Lung (tissue), 12 donors: ENCODE data around the gene SEMA4D. TPM values are rescaled to one million over a fixed set of nuclear protein-coding genes. Genes with fewer than 3 reads are reported as not detected.

Experiments used
- ATAC-seq: fragments of 200-7000 bp; cut with Tn5 transposase; one replicate; pipeline ENCODE4 v1.9.1; 2020; ENCODE audit warnings: moderate number of reproducible peaks; ENCODE audit not compliant: insufficient read depth, low FRiP score
- DNase-seq, 3 donors: peaks; one replicate each; pipeline ENCODE4 v3.0.0-alpha.2; 2013 to 2017
- H3K27ac ChIP-seq, 2 donors: one replicate each; pipeline ENCODE4 v1.5.1; 2013; ENCODE audit warnings: mild to moderate bottlenecking in 2 of 2, moderate library complexity in 2 of 2, control low read depth in 1 of 2, inconsistent platforms in 1 of 2, low read depth in 1 of 2, low read length in 1 of 2
- H3K27me3 ChIP-seq, 3 donors: one replicate each; pipeline ENCODE4 v1.5.1; 2013; ENCODE audit warnings: low read length in 2 of 3; ENCODE audit not compliant: control insufficient read depth in 3 of 3, insufficient read depth in 3 of 3
- H3K36me3 ChIP-seq, 4 donors: one replicate each; pipeline ENCODE4 v1.5.1; 2013; ENCODE audit warnings: low read length in 4 of 4, mild to moderate bottlenecking in 1 of 4, moderate library complexity in 1 of 4; ENCODE audit not compliant: control insufficient read depth in 4 of 4, insufficient read depth in 4 of 4
- H3K4me1 ChIP-seq, 5 donors: one replicate each; pipeline ENCODE4 v1.5.1; 2013; ENCODE audit warnings: low read length in 5 of 5, mild to moderate bottlenecking in 2 of 5, moderate library complexity in 1 of 5; ENCODE audit not compliant: control insufficient read depth in 5 of 5, insufficient read depth in 5 of 5
- H3K4me3 ChIP-seq: one replicate; pipeline ENCODE4 v1.5.1; 2013; ENCODE audit warnings: mild to moderate bottlenecking, control low read depth, moderate library complexity
- H3K9ac ChIP-seq, 2 donors: one replicate each; pipeline ENCODE4 v1.5.1; 2013; ENCODE audit warnings: low read length in 2 of 2, control low read depth in 1 of 2; ENCODE audit not compliant: insufficient read depth in 1 of 2
- H3K9me3 ChIP-seq, 4 donors: one replicate each; pipeline ENCODE4 v1.5.1; 2013; ENCODE audit warnings: low read length in 3 of 4, mild to moderate bottlenecking in 1 of 4, moderate library complexity in 1 of 4; ENCODE audit not compliant: control insufficient read depth in 4 of 4, insufficient read depth in 3 of 4
- CTCF ChIP-seq: IDR thresholded peaks from 2 replicates; pipeline ENCODE4 v1.5.1; 2012; ENCODE audit warnings: mild to moderate bottlenecking; ENCODE audit errors: control extremely low read depth, extremely low read depth
- WGBS, 2 donors: extraction: QIAGEN DNeasy Blood & Tissue Kit; methylation state at CpG; one replicate each; pipeline ENCODE4 v1.1.7; 2013; 5-methylcytosine and 5-hydroxymethylcytosine counted together
- polyA plus RNA-seq, 2 donors: library from polyadenylated mRNA; stranded (reverse); fragments of 200-250 nt; gene quantifications; one replicate each; pipeline ENCODE4 v1.2.1, GENCODE V29; 2013
- total RNA-seq, 2 donors: library from RNA; depleted of rRNA in 1 of 2; stranded (reverse); fragments of >200 nt in 1 of 2; gene quantifications; one replicate each; pipeline ENCODE4 v1.2.1, GENCODE V29; 2014 to 2021
- donor health status: control.
- donor health status: control.
- donor health status: Bipolar disorder and iron deficiency.
- donor health status: healthy.
- donor health status: DM: yes; HTN: yes; CAD: no.

The SEMA4D gene
- total and polyA plus RNA-seq, 4 donors = 6.7 to 61.5 (median 29.0) TPM

GRCh38 chr9:89532478-89532877 is 34.6 kb upstream of the SEMA4D start:
- peaks cover 0 to 2% (median 0%) of the 10 kb centered on the region in 3 donors for H3K27me3 ChIP-seq
- peaks cover 0 to 5% (median 0%) of the 10 kb centered on the region in 5 donors for H3K4me1 ChIP-seq
- H3K36me3 ChIP-seq = no peaks in the 10 kb centered on the region
- whole genome bisulfite sequencing, 2 donors = 20 to 46% methylated on average over 4 of the region's 4 CpGs
- H3K4me3 ChIP-seq = no peak overlapping the region
- DNase-seq = no peak
- TF ChIP-seq CTCF = no peak
- no peak overlapping the region for H3K27ac ChIP-seq
- peaks cover 0 to 5% (median 0%) of the 10 kb centered on the region in 4 donors for H3K9me3 ChIP-seq
- ATAC-seq = no peak
- no peak overlapping the region for H3K9ac ChIP-seq

- no peak overlapping the region for H3K4me3 ChIP-seq
- H3K9ac ChIP-seq = no peak overlapping the region
- H3K36me3 ChIP-seq = no peaks in the 10 kb centered on the region
- H3K4me1 ChIP-seq = peaks cover 0 to 6% (median 0%) of the 10 kb centered on the region in 5 donors
- no peak for TF ChIP-seq CTCF
- H3K27me3 ChIP-seq = peaks cover 0 to 2% (median 0%) of the 10 kb centered on the region in 3 donors
- no peak overlapping the region for H3K27ac ChIP-seq
- DNase-seq (no peak), ATAC-seq (no peak)
- peaks cover 0 to 5% (median 0%) of the 10 kb centered on the region in 4 donors for H3K9me3 ChIP-seq
- WGBS, 2 donors = 95 to 99% methylated on average over 4 of the region's 4 CpGs
Observed at GRCh38 chr9:89531766-89532165, 33.9 kb upstream of the SEMA4D start.

GRCh38 chr9:89530726-89531125 is 32.8 kb upstream of the SEMA4D start:
- Histone ChIP-seq H3K36me3 (no peaks in the 10 kb centered on the region), H3K9ac (no peak overlapping the region), H3K4me1 (peaks cover 0 to 9% (median 0%) of the 10 kb centered on the region in 5 donors), H3K4me3 (no peak overlapping the region), H3K27ac (no peak overlapping the region), H3K9me3 (peaks cover 0 to 5% (median 0%) of the 10 kb centered on the region in 4 donors), H3K27me3 (peaks cover 0 to 2% (median 0%) of the 10 kb centered on the region in 3 donors)
- DNase-seq (no peak), ATAC-seq (no peak)
- 79 to 88% methylated on average over 6 of the region's 6 CpGs for WGBS, 2 donors
- no peak for TF ChIP-seq CTCF
